Breast epithelium (tissue), 3 donors: ENCODE results near the gene WDR19.
"Not testable (repeated sequence)": the region's sequence is repeated elsewhere in the genome, so short reads cannot be mapped to it uniquely, and the experiment has no call there.

Experiments
- POLR2A ChIP-seq: fragments of 450-650 bp; IDR thresholded peaks from one replicate; pipeline ENCODE4 v1.6.1; 2016; ENCODE audit warnings: antibody characterized with exemption, mild to moderate bottlenecking, moderate library complexity
- TF ChIP-seq, protein P1 (sequence below), 3 donors: fragments of 450-650 bp; IDR thresholded peaks; one replicate each; pipeline ENCODE4 v1.5.1; 2016 to 2017; ENCODE audit warnings: antibody characterized with exemption in 3 of 3, mild to moderate bottlenecking in 3 of 3, moderate library complexity in 3 of 3

DNA sequence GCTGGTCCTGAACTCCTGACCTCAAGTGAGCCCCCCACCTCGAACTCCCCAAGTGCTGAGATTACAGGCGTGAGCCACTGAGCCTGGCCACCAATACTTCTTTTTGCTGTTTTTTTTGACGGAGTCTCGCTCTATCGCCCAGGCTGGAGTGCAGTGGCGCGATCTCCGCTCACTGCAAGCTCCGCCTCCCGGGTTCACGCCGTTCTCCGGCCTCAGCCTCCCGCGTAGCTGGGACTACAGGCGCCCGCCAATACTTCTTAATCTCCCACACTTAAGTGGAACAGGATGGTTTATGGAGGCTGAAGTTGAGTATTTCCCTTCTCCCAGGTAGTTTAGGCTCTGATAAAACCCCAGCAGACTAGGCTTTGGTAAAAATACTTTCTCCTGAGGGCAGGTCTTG lies 1.7 kb upstream of the WDR19 start:
- TF ChIP-seq, protein P1, sequence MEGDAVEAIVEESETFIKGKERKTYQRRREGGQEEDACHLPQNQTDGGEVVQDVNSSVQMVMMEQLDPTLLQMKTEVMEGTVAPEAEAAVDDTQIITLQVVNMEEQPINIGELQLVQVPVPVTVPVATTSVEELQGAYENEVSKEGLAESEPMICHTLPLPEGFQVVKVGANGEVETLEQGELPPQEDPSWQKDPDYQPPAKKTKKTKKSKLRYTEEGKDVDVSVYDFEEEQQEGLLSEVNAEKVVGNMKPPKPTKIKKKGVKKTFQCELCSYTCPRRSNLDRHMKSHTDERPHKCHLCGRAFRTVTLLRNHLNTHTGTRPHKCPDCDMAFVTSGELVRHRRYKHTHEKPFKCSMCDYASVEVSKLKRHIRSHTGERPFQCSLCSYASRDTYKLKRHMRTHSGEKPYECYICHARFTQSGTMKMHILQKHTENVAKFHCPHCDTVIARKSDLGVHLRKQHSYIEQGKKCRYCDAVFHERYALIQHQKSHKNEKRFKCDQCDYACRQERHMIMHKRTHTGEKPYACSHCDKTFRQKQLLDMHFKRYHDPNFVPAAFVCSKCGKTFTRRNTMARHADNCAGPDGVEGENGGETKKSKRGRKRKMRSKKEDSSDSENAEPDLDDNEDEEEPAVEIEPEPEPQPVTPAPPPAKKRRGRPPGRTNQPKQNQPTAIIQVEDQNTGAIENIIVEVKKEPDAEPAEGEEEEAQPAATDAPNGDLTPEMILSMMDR (IDR thresholded peaks at IDR 0.05): not testable (repeated sequence)
- not testable (repeated sequence) for TF ChIP-seq POLR2A
